Nephron (organoid): ENCODE data around the gene DNPH1.
A peak's percentile ranks its signal among the peaks of the same experiment; 100 is the strongest.

Source experiments
- H3K27ac Mint-ChIP-seq, 3 experiments: 2 replicates each; pipeline ENCODE4 v1.8.0; 2020; ENCODE audit warnings: mixed read lengths in 3 of 3, mild to moderate bottlenecking in 2 of 3, moderate library complexity in 1 of 3
- H3K27me3 Mint-ChIP-seq: 2 replicates; pipeline ENCODE4 v1.8.0; 2021; ENCODE audit warnings: low read depth, mild to moderate bottlenecking, moderate library complexity, mixed read lengths
- H3K36me3 Mint-ChIP-seq: 2 replicates; pipeline ENCODE4 v1.8.0; 2020; ENCODE audit warnings: low read depth, mixed read lengths
- H3K4me1 Mint-ChIP-seq: 2 replicates; pipeline ENCODE4 v1.8.0; 2020; ENCODE audit warnings: mixed read lengths
- H3K4me3 Mint-ChIP-seq, 3 experiments: 2 replicates each; pipeline ENCODE4 v1.8.0; 2020; ENCODE audit warnings: mild to moderate bottlenecking in 3 of 3, mixed read lengths in 3 of 3, moderate library complexity in 2 of 3
- H3K9me3 Mint-ChIP-seq: 2 replicates; pipeline ENCODE4 v1.8.0; 2020; ENCODE audit warnings: mixed read lengths
- TF ChIP-seq, protein P1 (sequence below), 3 experiments: fragments of 200-600 bp; sonication (generic); IDR thresholded peaks; one replicate each; pipeline ENCODE4 v1.5.0; 2021; ENCODE audit warnings: antibody characterized with exemption in 3 of 3; ENCODE audit not compliant: unreplicated experiment in 3 of 3

Gene DNPH1

DNA sequence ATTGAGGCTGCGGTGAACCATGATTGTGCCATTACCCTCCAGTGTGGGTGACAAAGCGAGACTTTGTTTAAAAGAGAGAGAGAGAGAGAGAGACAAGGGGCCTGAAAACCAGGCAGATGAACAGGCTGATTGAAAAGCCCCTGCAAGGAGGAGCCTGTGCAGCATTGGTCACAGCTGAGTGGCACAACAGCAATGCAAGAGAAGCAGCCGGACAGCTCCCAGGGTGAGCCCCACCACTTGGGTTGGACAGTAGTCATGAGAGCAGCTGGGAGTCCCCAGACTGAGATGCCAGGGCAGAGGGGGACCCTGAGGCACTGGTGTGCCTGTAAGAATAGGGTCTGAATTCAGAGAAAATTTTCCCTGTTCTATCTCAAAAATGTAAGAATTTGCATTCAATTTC lies 10.2 kb downstream of the DNPH1 start:
- peaks cover 28% of the 10 kb centered on the region for H3K36me3 Mint-ChIP-seq
- H3K27ac Mint-ChIP-seq: no peak overlapping the region
- TF ChIP-seq, protein P1, sequence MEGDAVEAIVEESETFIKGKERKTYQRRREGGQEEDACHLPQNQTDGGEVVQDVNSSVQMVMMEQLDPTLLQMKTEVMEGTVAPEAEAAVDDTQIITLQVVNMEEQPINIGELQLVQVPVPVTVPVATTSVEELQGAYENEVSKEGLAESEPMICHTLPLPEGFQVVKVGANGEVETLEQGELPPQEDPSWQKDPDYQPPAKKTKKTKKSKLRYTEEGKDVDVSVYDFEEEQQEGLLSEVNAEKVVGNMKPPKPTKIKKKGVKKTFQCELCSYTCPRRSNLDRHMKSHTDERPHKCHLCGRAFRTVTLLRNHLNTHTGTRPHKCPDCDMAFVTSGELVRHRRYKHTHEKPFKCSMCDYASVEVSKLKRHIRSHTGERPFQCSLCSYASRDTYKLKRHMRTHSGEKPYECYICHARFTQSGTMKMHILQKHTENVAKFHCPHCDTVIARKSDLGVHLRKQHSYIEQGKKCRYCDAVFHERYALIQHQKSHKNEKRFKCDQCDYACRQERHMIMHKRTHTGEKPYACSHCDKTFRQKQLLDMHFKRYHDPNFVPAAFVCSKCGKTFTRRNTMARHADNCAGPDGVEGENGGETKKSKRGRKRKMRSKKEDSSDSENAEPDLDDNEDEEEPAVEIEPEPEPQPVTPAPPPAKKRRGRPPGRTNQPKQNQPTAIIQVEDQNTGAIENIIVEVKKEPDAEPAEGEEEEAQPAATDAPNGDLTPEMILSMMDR (IDR thresholded peaks at IDR 0.05; ENCODE audit: unreplicated experiment in 3 of 3): no peak
- no peaks in the 10 kb centered on the region for H3K27me3 Mint-ChIP-seq
- peaks cover 4% of the 10 kb centered on the region for H3K4me1 Mint-ChIP-seq
- no peaks in the 10 kb centered on the region for H3K9me3 Mint-ChIP-seq
- no peak overlapping the region for H3K4me3 Mint-ChIP-seq

DNA sequence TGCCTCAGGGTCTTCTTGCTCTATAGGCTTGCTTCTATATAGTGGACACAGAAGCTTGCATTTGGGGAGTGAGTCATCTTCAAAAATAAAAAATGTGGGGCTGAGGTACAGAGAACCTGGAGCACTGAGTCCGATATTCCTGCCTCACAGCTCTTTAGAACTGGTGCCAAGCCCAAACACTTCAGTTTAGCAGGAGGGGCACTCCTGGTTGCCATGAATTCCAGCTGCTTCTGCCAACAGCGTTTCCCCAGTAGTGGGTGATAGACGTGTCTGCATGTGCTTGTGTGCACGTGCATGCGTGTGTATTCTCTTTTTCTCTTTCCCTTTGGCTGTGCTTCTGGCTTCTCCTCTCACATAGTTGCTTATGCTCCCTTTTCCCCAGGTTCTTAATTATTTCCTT lies 11.9 kb downstream of the DNPH1 start:
- TF ChIP-seq, protein P1 (IDR thresholded peaks at IDR 0.05; ENCODE audit: unreplicated experiment in 3 of 3): no peak
- Mint-ChIP-seq H3K36me3 (peaks cover 23% of the 10 kb centered on the region), H3K27me3 (no peaks in the 10 kb centered on the region), H3K27ac (no peak overlapping the region), H3K4me1 (peaks cover 4% of the 10 kb centered on the region), H3K4me3 (no peak overlapping the region), H3K9me3 (no peaks in the 10 kb centered on the region)

DNA sequence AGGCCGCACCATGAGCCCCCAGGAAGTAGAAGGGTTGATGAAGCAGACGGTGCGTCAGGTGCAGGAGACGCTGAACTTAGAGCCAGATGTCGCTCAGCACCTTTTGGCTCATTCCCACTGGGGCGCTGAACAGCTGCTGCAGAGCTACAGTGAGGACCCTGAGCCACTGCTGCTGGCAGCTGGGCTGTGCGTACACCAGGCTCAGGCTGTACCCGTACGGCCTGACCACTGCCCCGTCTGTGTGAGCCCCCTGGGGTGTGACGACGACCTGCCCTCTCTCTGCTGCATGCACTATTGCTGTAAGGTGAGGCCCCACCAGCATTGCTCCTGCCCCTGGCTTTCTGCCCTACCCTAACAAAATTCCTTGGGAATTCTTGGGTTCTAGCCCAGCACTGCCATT lies 13.1 kb downstream of the DNPH1 start:
- Mint-ChIP-seq H3K4me1 (peaks cover 4% of the 10 kb centered on the region), H3K9me3 (no peaks in the 10 kb centered on the region), H3K27me3 (no peaks in the 10 kb centered on the region), H3K27ac (no peak overlapping the region), H3K4me3 (no peak overlapping the region), H3K36me3 (peaks cover 27% of the 10 kb centered on the region)
- TF ChIP-seq, protein P1 (IDR thresholded peaks at IDR 0.05; ENCODE audit: unreplicated experiment in 3 of 3): no peak

DNA sequence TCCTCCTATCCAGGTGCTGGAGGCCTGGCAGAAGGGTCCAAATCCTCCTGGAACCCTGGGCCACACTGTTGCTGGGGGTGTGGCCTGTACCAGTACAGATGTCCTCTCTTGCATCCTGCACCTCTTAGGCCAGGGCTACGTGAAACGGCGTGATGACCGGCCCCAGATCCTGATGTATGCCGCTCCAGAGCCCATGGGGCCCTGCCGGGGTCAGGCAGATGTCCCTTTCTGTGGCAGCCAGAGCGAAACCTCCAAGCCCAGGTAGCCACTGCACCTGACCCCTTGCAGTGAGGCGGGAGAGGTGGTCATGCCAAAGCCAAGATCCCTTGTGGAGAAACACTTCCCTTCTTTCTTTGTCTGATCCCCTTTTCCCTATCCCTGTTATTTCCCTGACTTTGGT lies 14.2 kb downstream of the DNPH1 start:
- H3K4me3 Mint-ChIP-seq: no peak overlapping the region
- no peak overlapping the region for H3K27ac Mint-ChIP-seq
- H3K4me1 Mint-ChIP-seq: no peaks in the 10 kb centered on the region
- no peaks in the 10 kb centered on the region for H3K27me3 Mint-ChIP-seq
- TF ChIP-seq, protein P1 (IDR thresholded peaks at IDR 0.05; ENCODE audit: unreplicated experiment in 3 of 3): no peak
- peaks cover 27% of the 10 kb centered on the region for H3K36me3 Mint-ChIP-seq
- H3K9me3 Mint-ChIP-seq: no peaks in the 10 kb centered on the region

DNA sequence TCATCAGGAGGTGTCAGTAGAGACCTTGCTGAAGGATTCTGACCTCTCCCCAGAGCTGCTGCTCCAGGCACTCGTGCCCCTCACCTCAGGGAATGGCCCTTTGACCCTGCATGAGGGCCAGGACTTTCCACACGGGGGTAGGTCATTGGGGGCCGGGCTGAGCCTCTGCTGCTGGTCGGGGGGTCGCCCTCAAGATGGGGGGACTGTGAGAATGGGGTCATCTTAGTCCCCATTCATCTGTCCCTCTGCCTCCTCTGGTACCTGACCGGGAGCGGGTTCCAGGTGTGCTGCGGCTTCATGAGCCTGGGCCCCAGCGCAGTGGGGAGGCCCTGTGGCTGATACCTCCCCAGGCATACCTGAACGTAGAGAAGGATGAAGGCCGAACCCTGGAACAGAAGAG lies 15.8 kb downstream of the DNPH1 start:
- no peaks in the 10 kb centered on the region for H3K4me1 Mint-ChIP-seq
- no peaks in the 10 kb centered on the region for H3K27me3 Mint-ChIP-seq
- H3K27ac Mint-ChIP-seq: no peak overlapping the region
- peaks cover 21% of the 10 kb centered on the region for H3K36me3 Mint-ChIP-seq
- TF ChIP-seq, protein P1 (IDR thresholded peaks at IDR 0.05; ENCODE audit: unreplicated experiment in 3 of 3): no peak
- H3K4me3 Mint-ChIP-seq: no peak overlapping the region
- H3K9me3 Mint-ChIP-seq: no peaks in the 10 kb centered on the region

DNA sequence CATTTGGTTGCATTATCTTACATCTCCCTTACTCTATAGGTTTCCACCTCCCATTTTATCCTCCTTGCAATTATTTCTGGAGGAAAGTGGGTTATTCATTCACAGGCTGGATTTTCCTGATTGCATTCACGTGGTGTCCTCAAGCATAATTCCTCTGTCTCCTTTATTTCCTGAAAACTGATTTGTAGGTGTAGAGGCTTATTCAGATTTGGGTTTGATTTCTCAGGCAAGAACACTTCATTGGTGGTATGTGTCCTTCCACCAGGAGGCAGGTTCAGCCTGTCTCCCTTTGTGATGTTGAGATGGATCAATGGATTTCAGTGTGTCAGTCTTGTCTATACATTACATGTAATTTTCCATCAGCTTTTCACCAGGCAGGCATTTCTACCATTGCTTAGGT lies 17.3 kb downstream of the DNPH1 start:
- peaks cover 18% of the 10 kb centered on the region for H3K36me3 Mint-ChIP-seq
- peak overlapping the region; percentile 29 to 65 (median 49) for H3K27ac Mint-ChIP-seq
- no peaks in the 10 kb centered on the region for H3K4me1 Mint-ChIP-seq
- no peak overlapping the region for H3K4me3 Mint-ChIP-seq
- TF ChIP-seq, protein P1 (IDR thresholded peaks at IDR 0.05; ENCODE audit: unreplicated experiment in 3 of 3): peak in 2 of 3 experiments; percentile 12 to 17
- no peaks in the 10 kb centered on the region for H3K9me3 Mint-ChIP-seq
- H3K27me3 Mint-ChIP-seq: no peaks in the 10 kb centered on the region
